ENCODE results near the gene RAD52.

Gene RAD52

GRCh38 chr12:907413-908185 lies 41.9 kb downstream of the RAD52 start:
- Histone ChIP-seq H3K27ac (ENCODE audit: low read depth, low read length) (no peak overlapping the region), H3K36me3 (ENCODE audit: control insufficient read depth in 5 of 5, insufficient read depth in 5 of 5, low read length in 5 of 5) (peaks cover 37 to 87% (median 76%) of the 10 kb centered on the region in 5 donors), H3K9me3 (ENCODE audit: control insufficient read depth in 5 of 5, low read length in 5 of 5) (no peaks in the 10 kb centered on the region), H3K4me1 (ENCODE audit: control insufficient read depth in 5 of 5, insufficient read depth in 5 of 5, low read length in 5 of 5) (peaks cover 0 to 38% (median 3%) of the 10 kb centered on the region in 5 donors), H3K27me3 (ENCODE audit: control insufficient read depth in 5 of 5, insufficient read depth in 4 of 5, low read length in 5 of 5) (no peaks in the 10 kb centered on the region), H3K9ac (ENCODE audit: low read length in 5 of 5) (no peak overlapping the region), H3K4me3 (ENCODE audit: low read depth in 1 of 5, low read length in 5 of 5) (no peak overlapping the region)

DNA sequence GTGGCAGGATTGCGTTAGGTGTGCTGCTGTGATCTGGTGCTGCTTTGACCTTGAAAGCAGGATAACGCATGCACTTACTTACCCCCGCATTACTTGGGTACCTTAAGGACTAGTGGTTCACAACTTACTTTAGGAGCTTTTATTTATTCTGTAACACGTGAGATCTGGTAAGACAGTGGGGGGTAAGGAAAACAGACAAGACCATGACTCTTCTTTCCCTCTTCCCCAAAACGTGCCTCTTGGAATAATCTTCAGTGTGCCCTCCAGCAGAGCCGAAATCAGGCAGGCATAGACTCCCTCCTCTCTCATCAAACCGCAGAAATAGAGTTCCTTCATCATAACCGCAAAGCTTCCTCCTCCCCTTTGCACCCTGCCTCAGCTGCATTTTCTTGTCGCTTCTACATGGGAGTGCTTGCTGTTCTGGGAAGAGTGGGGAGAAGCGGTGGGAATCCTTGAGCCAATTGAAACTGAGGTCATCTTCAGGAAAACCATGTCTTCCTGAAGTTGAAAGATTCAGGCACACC lies 43.4 kb downstream of the RAD52 start:
- Histone ChIP-seq H3K9me3 (ENCODE audit: control insufficient read depth in 5 of 5, low read length in 5 of 5) (no peaks in the 10 kb centered on the region), H3K9ac (ENCODE audit: low read length in 5 of 5) (no peak overlapping the region), H3K4me1 (ENCODE audit: control insufficient read depth in 5 of 5, insufficient read depth in 5 of 5, low read length in 5 of 5) (peaks cover 0 to 25% (median 3%) of the 10 kb centered on the region in 5 donors), H3K27me3 (ENCODE audit: control insufficient read depth in 5 of 5, insufficient read depth in 4 of 5, low read length in 5 of 5) (no peaks in the 10 kb centered on the region), H3K36me3 (ENCODE audit: control insufficient read depth in 5 of 5, insufficient read depth in 5 of 5, low read length in 5 of 5) (peaks cover 47 to 94% (median 86%) of the 10 kb centered on the region in 5 donors), H3K4me3 (ENCODE audit: low read depth in 1 of 5, low read length in 5 of 5) (no peak overlapping the region), H3K27ac (ENCODE audit: low read depth, low read length) (no peak overlapping the region)

DNA sequence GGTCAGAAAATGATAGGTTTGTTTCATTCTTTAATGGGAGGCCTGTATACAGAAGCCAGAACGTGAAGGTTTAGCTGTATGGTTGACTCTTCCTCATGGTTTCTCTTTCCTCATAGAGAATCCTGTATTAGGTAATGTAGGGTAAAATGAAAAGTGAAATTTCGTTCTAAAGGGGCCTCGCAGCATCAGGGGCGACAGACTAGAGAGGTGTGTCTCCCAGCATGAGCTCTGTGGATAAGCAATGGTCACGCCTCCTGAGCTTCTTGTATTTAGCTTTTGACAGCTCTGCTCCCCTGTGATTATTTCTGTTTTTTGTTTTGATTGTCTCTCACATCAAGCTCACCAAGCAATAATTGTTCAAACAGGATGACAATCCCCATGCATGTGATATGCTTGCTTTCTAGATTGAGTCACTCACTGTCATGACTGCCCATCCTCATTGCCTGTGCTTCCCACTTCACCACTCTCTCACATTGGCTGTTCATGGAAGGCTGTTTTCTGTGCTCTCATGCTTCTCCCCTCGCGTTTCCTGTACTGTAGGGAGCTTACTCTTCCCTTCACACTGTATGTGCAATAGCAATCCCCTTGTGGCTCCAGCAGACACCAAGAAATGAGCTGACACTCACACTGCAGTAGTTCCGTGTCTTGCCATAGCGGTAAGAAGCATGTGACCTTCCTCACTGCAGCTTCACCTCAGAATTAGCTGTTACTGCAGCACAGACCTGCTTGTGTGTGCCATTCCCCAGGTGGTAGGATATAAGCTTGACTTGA lies 44.0 kb downstream of the RAD52 start:
- H3K36me3 ChIP-seq (ENCODE audit: control insufficient read depth in 5 of 5, insufficient read depth in 5 of 5, low read length in 5 of 5): peaks cover 52 to 96% (median 89%) of the 10 kb centered on the region in 5 donors
- H3K9ac ChIP-seq (ENCODE audit: low read length in 5 of 5): no peak overlapping the region
- H3K27me3 ChIP-seq (ENCODE audit: control insufficient read depth in 5 of 5, insufficient read depth in 4 of 5, low read length in 5 of 5): no peaks in the 10 kb centered on the region
- H3K4me3 ChIP-seq (ENCODE audit: low read depth in 1 of 5, low read length in 5 of 5): no peak overlapping the region
- H3K4me1 ChIP-seq (ENCODE audit: control insufficient read depth in 5 of 5, insufficient read depth in 5 of 5, low read length in 5 of 5): peaks cover 0 to 24% (median 3%) of the 10 kb centered on the region in 5 donors
- no peaks in the 10 kb centered on the region for H3K9me3 ChIP-seq (ENCODE audit: control insufficient read depth in 5 of 5, low read length in 5 of 5)
- H3K27ac ChIP-seq (ENCODE audit: low read depth, low read length): no peak overlapping the region

GRCh38 chr12:904010-904414 lies 45.5 kb downstream of the RAD52 start:
- Histone ChIP-seq H3K4me3 (ENCODE audit: low read depth in 1 of 5, low read length in 5 of 5) (no peak overlapping the region), H3K27me3 (ENCODE audit: control insufficient read depth in 5 of 5, insufficient read depth in 4 of 5, low read length in 5 of 5) (no peaks in the 10 kb centered on the region), H3K27ac (ENCODE audit: low read depth, low read length) (no peak overlapping the region), H3K36me3 (ENCODE audit: control insufficient read depth in 5 of 5, insufficient read depth in 5 of 5, low read length in 5 of 5) (peaks cover 45 to 96% (median 93%) of the 10 kb centered on the region in 5 donors), H3K9me3 (ENCODE audit: control insufficient read depth in 5 of 5, low read length in 5 of 5) (no peaks in the 10 kb centered on the region), H3K9ac (ENCODE audit: low read length in 5 of 5) (no peak overlapping the region), H3K4me1 (ENCODE audit: control insufficient read depth in 5 of 5, insufficient read depth in 5 of 5, low read length in 5 of 5) (peaks cover 0 to 18% (median 3%) of the 10 kb centered on the region in 5 donors)

DNA sequence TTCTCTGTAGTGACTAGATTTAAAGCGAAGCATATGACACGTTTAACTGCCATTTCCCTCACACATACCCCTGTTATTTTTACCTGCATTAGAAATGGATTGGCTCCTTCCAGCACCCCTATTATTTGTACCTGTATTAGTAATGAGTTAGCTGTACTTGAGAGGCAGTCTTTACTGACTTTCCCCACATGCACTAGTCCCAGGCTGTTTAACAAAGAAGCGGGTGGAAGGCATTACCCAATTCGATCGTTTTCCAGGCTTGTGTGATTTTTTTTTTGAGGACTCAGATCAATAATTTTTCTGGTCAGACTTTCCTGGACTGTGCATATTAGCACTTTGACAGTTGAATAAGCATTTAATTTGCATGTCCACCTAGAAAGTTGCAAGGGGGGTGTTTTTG lies 46.4 kb downstream of the RAD52 start:
- Histone ChIP-seq H3K9ac (ENCODE audit: low read length in 5 of 5) (no peak overlapping the region), H3K27me3 (ENCODE audit: control insufficient read depth in 5 of 5, insufficient read depth in 4 of 5, low read length in 5 of 5) (no peaks in the 10 kb centered on the region), H3K27ac (ENCODE audit: low read depth, low read length) (no peak overlapping the region), H3K4me1 (ENCODE audit: control insufficient read depth in 5 of 5, insufficient read depth in 5 of 5, low read length in 5 of 5) (peaks cover 0 to 13% (median 3%) of the 10 kb centered on the region in 5 donors), H3K36me3 (ENCODE audit: control insufficient read depth in 5 of 5, insufficient read depth in 5 of 5, low read length in 5 of 5) (peaks cover 43 to 91% (median 87%) of the 10 kb centered on the region in 5 donors), H3K4me3 (ENCODE audit: low read depth in 1 of 5, low read length in 5 of 5) (no peak overlapping the region), H3K9me3 (ENCODE audit: control insufficient read depth in 5 of 5, low read length in 5 of 5) (no peaks in the 10 kb centered on the region)

DNA sequence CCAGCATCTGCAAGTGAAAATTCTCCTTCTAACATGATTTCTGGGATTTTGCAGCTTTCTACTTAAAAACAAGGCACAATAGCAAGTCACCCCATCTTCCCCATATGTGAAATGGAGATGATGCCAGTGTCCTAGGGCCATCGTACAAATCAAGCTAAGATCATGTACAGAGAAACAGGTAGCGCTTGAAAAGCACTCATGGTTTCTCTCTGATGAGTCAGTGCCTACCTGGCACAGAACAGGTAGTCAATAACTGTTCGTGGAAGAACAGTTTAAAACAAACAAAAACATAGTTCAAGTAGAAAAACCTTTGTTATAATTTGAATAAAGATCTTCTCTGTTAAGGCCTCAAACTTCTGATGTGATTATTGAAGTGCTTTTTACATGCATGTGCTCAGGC lies 46.9 kb downstream of the RAD52 start:
- H3K36me3 ChIP-seq (ENCODE audit: control insufficient read depth in 5 of 5, insufficient read depth in 5 of 5, low read length in 5 of 5): peaks cover 41 to 90% (median 86%) of the 10 kb centered on the region in 5 donors

GRCh38 chr12:897386-897785 lies 52.1 kb downstream of the RAD52 start:
- H3K9me3 ChIP-seq (ENCODE audit: control insufficient read depth in 5 of 5, low read length in 5 of 5): no peaks in the 10 kb centered on the region
- H3K27ac ChIP-seq (ENCODE audit: low read depth, low read length): no peak overlapping the region
- no peak overlapping the region for H3K4me3 ChIP-seq (ENCODE audit: low read depth in 1 of 5, low read length in 5 of 5)

More for the DNA sequence above, 46.9 kb downstream of the RAD52 start:
- Histone ChIP-seq H3K9ac (ENCODE audit: low read length in 5 of 5) (no peak overlapping the region), H3K9me3 (ENCODE audit: control insufficient read depth in 5 of 5, low read length in 5 of 5) (no peaks in the 10 kb centered on the region), H3K27ac (ENCODE audit: low read depth, low read length) (no peak overlapping the region), H3K4me1 (ENCODE audit: control insufficient read depth in 5 of 5, insufficient read depth in 5 of 5, low read length in 5 of 5) (peaks cover 0 to 13% (median 3%) of the 10 kb centered on the region in 5 donors), H3K27me3 (ENCODE audit: control insufficient read depth in 5 of 5, insufficient read depth in 4 of 5, low read length in 5 of 5) (no peaks in the 10 kb centered on the region), H3K4me3 (ENCODE audit: low read depth in 1 of 5, low read length in 5 of 5) (no peak overlapping the region)

DNA sequence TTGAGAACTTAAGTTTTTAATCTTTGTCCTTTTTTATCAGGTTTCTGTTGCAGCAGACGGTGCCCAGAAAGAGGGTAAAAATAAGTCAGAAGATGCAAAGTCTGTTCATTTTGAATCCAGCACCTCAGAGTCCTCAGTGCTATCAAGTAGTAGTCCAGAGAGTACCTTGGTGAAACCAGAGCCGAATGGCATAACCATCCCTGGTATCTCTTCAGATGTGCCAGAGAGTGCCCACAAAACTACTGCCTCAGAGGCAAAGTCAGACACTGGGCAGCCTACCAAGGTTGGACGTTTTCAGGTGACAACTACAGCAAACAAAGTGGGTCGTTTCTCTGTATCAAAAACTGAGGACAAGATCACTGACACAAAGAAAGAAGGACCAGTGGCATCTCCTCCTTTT lies 53.5 kb downstream of the RAD52 start:
- no peak overlapping the region for H3K27ac ChIP-seq (ENCODE audit: low read depth, low read length)
- no peak overlapping the region for H3K9ac ChIP-seq (ENCODE audit: low read length in 5 of 5)
- peaks cover 33 to 79% (median 64%) of the 10 kb centered on the region in 5 donors for H3K36me3 ChIP-seq (ENCODE audit: control insufficient read depth in 5 of 5, insufficient read depth in 5 of 5, low read length in 5 of 5)
- H3K9me3 ChIP-seq (ENCODE audit: control insufficient read depth in 5 of 5, low read length in 5 of 5): no peaks in the 10 kb centered on the region
- no peaks in the 10 kb centered on the region for H3K4me1 ChIP-seq (ENCODE audit: control insufficient read depth in 5 of 5, insufficient read depth in 5 of 5, low read length in 5 of 5)
- no peak overlapping the region for H3K4me3 ChIP-seq (ENCODE audit: low read depth in 1 of 5, low read length in 5 of 5)
- H3K27me3 ChIP-seq (ENCODE audit: control insufficient read depth in 5 of 5, insufficient read depth in 4 of 5, low read length in 5 of 5): no peaks in the 10 kb centered on the region

More at GRCh38 chr12:897386-897785, 52.1 kb downstream of the RAD52 start:
- H3K4me1 ChIP-seq (ENCODE audit: control insufficient read depth in 5 of 5, insufficient read depth in 5 of 5, low read length in 5 of 5): no peaks in the 10 kb centered on the region
- H3K9ac ChIP-seq (ENCODE audit: low read length in 5 of 5): no peak overlapping the region
- H3K27me3 ChIP-seq (ENCODE audit: control insufficient read depth in 5 of 5, insufficient read depth in 4 of 5, low read length in 5 of 5): no peaks in the 10 kb centered on the region
- peaks cover 42 to 85% (median 77%) of the 10 kb centered on the region in 5 donors for H3K36me3 ChIP-seq (ENCODE audit: control insufficient read depth in 5 of 5, insufficient read depth in 5 of 5, low read length in 5 of 5)

DNA sequence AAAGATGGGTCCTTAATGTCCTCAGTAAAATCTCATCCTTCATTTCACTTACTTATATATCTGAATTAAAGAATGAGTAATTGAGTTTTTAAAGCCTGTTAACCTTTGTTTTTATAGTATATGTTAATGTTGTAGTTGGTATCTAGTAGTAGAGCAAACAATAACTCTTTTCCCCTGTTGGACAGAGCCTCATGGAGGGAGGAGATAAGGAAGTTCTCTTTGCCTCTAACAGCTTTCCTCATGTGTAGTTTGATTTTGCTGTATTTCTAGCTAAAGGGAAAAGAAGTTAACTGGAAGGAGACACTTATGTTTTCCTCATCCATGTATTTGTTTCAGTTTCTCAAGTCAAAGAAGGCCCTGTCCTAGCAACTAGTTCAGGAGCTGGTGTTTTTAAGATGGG lies 55.3 kb downstream of the RAD52 start:
- no peak overlapping the region for H3K4me3 ChIP-seq (ENCODE audit: low read depth in 1 of 5, low read length in 5 of 5)
- H3K27ac ChIP-seq (ENCODE audit: low read depth, low read length): no peak overlapping the region
- H3K36me3 ChIP-seq (ENCODE audit: control insufficient read depth in 5 of 5, insufficient read depth in 5 of 5, low read length in 5 of 5): peaks cover 36 to 77% (median 61%) of the 10 kb centered on the region in 5 donors
- no peaks in the 10 kb centered on the region for H3K9me3 ChIP-seq (ENCODE audit: control insufficient read depth in 5 of 5, low read length in 5 of 5)
- no peaks in the 10 kb centered on the region for H3K27me3 ChIP-seq (ENCODE audit: control insufficient read depth in 5 of 5, insufficient read depth in 4 of 5, low read length in 5 of 5)
- no peaks in the 10 kb centered on the region for H3K4me1 ChIP-seq (ENCODE audit: control insufficient read depth in 5 of 5, insufficient read depth in 5 of 5, low read length in 5 of 5)
- no peak overlapping the region for H3K9ac ChIP-seq (ENCODE audit: low read length in 5 of 5)

GRCh38 chr12:886206-886605 lies 63.3 kb downstream of the RAD52 start:
- Histone ChIP-seq H3K9ac (ENCODE audit: low read length in 5 of 5) (no peak overlapping the region), H3K36me3 (ENCODE audit: control insufficient read depth in 5 of 5, insufficient read depth in 5 of 5, low read length in 5 of 5) (peaks cover 72 to 98% (median 95%) of the 10 kb centered on the region in 5 donors), H3K4me1 (ENCODE audit: control insufficient read depth in 5 of 5, insufficient read depth in 5 of 5, low read length in 5 of 5) (no peaks in the 10 kb centered on the region), H3K27me3 (ENCODE audit: control insufficient read depth in 5 of 5, insufficient read depth in 4 of 5, low read length in 5 of 5) (no peaks in the 10 kb centered on the region), H3K9me3 (ENCODE audit: control insufficient read depth in 5 of 5, low read length in 5 of 5) (no peaks in the 10 kb centered on the region), H3K4me3 (ENCODE audit: low read depth in 1 of 5, low read length in 5 of 5) (no peak overlapping the region), H3K27ac (ENCODE audit: low read depth, low read length) (no peak overlapping the region)

Measured in subcutaneous abdominal adipose tissue (tissue), 5 donors.